K562 (cell line): ENCODE measurements around the gene NYAP1. TPM values are rescaled to one million over a fixed set of nuclear protein-coding genes. Genes with fewer than 3 reads are reported as not detected.

ENCODE experiments used
- ARNT ChIP-seq, 2 experiments: fragments of 450-650 bp; IDR thresholded peaks; 2 replicates each; pipeline ENCODE4 v1.6.1; 2016; ENCODE audit warnings: mild to moderate bottlenecking in 1 of 2
- BRD9 ChIP-seq: fragments of 450-650 bp; IDR thresholded peaks from 2 replicates; pipeline ENCODE4 v1.6.1; 2018; ENCODE audit warnings: low read depth; ENCODE audit not compliant: partially characterized antibody
- MAZ ChIP-seq, 2 experiments: fragments of 450-650 bp in 1 of 2; sonication (generic) in 1 of 2; formaldehyde crosslinking; IDR thresholded peaks in 1 of 2; conservative IDR thresholded peaks in 1 of 2; 2 replicates each; pipeline versions ENCODE4 v1.4.0 to v1.5.0; 2020; ENCODE audit warnings: mild to moderate bottlenecking in 1 of 2, missing genetic modification reagents in 1 of 2
- SMC3 ChIP-seq: conservative IDR thresholded peaks from 2 replicates; pipeline ENCODE4 v1.6.1; 2011; ENCODE audit warnings: low read depth, low read length, improper control_type of control experiment; ENCODE audit not compliant: insufficient read depth
- polyA plus RNA-seq, 8 experiments: library from polyadenylated mRNA; depleted of rRNA in 4 of 8; stranded (reverse) in 5 of 8; unstranded in 3 of 8; fragments of >200 nt; fragmentation: Nextera tagmentation in 2 of 8; fragmentation: Illumina TruSeq in 1 of 8; extraction: Ambion mirVana in 2 of 8; extraction: Trizol in 1 of 8; gene quantifications; 2 replicates each; pipeline versions ENCODE4 v1.2.1 to v1.2.3, GENCODE V29; 2011 to 2014; ENCODE audit warnings: inconsistent platforms in 1 of 8, missing spikeins in 1 of 8
- total RNA-seq, 7 experiments: library from RNA; depleted of rRNA in 6 of 7; stranded (reverse); fragments of >200 nt in 6 of 7; fragmentation: Illumina TruSeq in 2 of 7; extraction: Trizol in 2 of 7; gene quantifications; 2 replicates each; pipeline versions ENCODE4 v1.2.1 to v1.2.3, GENCODE V29; 2011 to 2021; ENCODE audit warnings: low replicate concordance in 1 of 7
- TF ChIP-seq, protein P1 (sequence below): IDR thresholded peaks from 2 replicates; pipeline ENCODE4 v1.6.1; 2011; ENCODE audit warnings: borderline replicate concordance, low read depth, mild to moderate bottlenecking, moderate library complexity, low read length; ENCODE audit not compliant: insufficient read depth, poor library complexity, severe bottlenecking

Gene NYAP1
- total and polyA plus RNA-seq, 9 of the 15 experiments (the other 6 are each of a cell fraction or from before 2014, with no cell fraction given): 0.11 to 0.88 (median 0.22) TPM; not detected in 2

DNA sequence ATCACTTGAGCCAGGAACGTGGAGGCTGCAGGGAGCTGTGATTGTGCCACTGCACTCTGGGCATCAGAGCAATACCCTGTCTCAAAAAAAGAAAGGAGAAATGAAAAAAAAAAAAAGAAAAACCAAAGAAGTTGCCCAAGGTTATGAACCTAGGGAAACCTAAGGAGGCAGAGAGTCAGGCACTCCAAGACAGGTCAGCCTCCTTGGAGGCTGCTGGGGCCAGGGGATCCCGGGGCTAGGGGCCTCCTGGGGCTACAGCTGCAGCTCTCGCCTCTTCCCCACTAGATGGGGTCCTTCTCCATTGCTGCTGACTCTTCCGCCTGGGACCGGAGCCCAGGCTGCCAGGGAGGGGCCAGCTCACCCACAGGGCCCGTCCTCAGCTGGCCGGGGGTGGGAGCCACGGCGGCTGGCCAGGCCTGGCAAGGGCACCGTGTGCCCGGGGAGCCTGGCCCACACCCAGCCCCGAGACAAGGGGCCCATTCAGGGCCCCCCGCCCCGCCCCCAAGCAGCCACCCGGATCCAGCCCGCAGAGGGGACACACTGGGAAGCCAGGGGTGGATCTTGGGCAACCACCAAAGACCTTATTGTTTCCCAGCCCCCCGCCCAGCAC is 17.9 kb upstream of the NYAP1 start (continued):
- TF ChIP-seq BRD9 (peak; percentile 32), ARNT (IDR thresholded peaks at IDR 0.05) (0 out of 4 replicates have a peak, but pooled peaks have one; percentile 27 to 56), MAZ (CRISPR knock-in tag; conservative IDR thresholded peaks at IDR 0.05 in 1 of 2, IDR thresholded peaks at IDR 0.05 in 1 of 2) (peak; percentile 34 to 76; a peak in 2 of 4 replicates), SMC3 (peak; percentile 62)
- TF ChIP-seq, protein P1, sequence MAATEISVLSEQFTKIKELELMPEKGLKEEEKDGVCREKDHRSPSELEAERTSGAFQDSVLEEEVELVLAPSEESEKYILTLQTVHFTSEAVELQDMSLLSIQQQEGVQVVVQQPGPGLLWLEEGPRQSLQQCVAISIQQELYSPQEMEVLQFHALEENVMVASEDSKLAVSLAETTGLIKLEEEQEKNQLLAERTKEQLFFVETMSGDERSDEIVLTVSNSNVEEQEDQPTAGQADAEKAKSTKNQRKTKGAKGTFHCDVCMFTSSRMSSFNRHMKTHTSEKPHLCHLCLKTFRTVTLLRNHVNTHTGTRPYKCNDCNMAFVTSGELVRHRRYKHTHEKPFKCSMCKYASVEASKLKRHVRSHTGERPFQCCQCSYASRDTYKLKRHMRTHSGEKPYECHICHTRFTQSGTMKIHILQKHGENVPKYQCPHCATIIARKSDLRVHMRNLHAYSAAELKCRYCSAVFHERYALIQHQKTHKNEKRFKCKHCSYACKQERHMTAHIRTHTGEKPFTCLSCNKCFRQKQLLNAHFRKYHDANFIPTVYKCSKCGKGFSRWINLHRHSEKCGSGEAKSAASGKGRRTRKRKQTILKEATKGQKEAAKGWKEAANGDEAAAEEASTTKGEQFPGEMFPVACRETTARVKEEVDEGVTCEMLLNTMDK: peak; percentile 85
